Ascending aorta (tissue), 2 donors: ENCODE measurements around the gene IL34. TPM values are rescaled to one million over a fixed set of nuclear protein-coding genes. Genes with fewer than 3 reads are reported as not detected.

Source experiments
- DNase-seq, 2 donors: peaks; one replicate each; pipeline ENCODE4 v3.0.0-alpha.2; 2019; ENCODE audit warnings: low spot score in 2 of 2
- H3K27ac ChIP-seq, 2 donors: fragments of 200-600 bp; sonication (generic); one replicate each; pipeline ENCODE4 v1.5.1; 2016 to 2017; ENCODE audit warnings: mild to moderate bottlenecking in 1 of 2
- H3K27me3 ChIP-seq: fragments of 200-600 bp; sonication (generic); one replicate; pipeline ENCODE4 v1.5.1; 2017
- H3K36me3 ChIP-seq, 2 donors: fragments of 200-600 bp; sonication (generic); one replicate each; pipeline ENCODE4 v1.5.1; 2016
- H3K4me1 ChIP-seq, 2 donors: fragments of 200-600 bp; sonication (generic); one replicate each; pipeline ENCODE4 v1.5.1; 2016 to 2017; ENCODE audit warnings: mild to moderate bottlenecking in 1 of 2
- H3K4me3 ChIP-seq, 2 donors: fragments of 200-600 bp; sonication (generic); one replicate each; pipeline ENCODE4 v1.5.1; 2016 to 2017; ENCODE audit warnings: mild to moderate bottlenecking in 1 of 2
- H3K9me3 ChIP-seq, 2 donors: fragments of 200-600 bp; sonication (generic); one replicate each; pipeline ENCODE4 v1.5.1; 2016
- intact Hi-C: fragments of 100-400 bp; cut with DNase I; formaldehyde crosslinking; loops from one replicate; pipeline ENCODE4 v1.15.1; 2023
- total RNA-seq: library from RNA; depleted of rRNA; stranded (reverse); fragments of >200 nt; gene quantifications from one replicate; pipeline ENCODE4 v1.1.0, GENCODE V29; 2016
- TF ChIP-seq, protein P1 (sequence below), 3 experiments: fragments of 200-600 bp in 2 of 3; fragments of 450-650 bp in 1 of 3; sonication (generic) in 2 of 3; IDR thresholded peaks; one replicate each; pipeline ENCODE4 v1.5.1; 2016 to 2019; ENCODE audit warnings: antibody characterized with exemption in 3 of 3, mild to moderate bottlenecking in 1 of 3, moderate library complexity in 1 of 3

IL34 gene
- total RNA-seq, 1 donor from 2014 or later = 116 TPM

DNA sequence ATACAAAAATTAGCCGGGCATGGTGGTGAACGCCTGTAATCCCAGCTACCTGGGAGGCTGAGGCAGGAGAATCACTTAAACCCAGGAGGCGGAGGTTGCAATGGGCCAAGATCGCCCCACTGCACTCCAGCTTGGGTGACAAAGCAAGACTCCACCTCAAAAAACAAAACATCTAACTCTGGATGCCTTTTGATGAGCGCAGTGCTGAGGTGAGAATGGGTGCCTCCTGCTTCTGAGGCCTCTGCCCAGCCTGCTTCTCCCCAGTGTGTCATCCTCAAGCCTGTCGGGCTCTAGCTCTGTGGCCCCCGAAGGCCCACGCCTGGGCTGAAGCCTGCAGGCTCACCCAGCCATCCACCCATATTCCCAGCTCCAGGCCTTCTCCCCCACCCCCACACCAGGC is 50.0 kb downstream of the IL34 start:
- Histone ChIP-seq H3K4me3 (no peak overlapping the region), H3K36me3 (no peaks in the 10 kb centered on the region), H3K27ac (peak overlapping the region; percentile 72 to 96), H3K4me1 (peaks cover 48 to 75% of the 10 kb centered on the region in 2 donors), H3K9me3 (no peaks in the 10 kb centered on the region), H3K27me3 (no peaks in the 10 kb centered on the region)
- TF ChIP-seq, protein P1, sequence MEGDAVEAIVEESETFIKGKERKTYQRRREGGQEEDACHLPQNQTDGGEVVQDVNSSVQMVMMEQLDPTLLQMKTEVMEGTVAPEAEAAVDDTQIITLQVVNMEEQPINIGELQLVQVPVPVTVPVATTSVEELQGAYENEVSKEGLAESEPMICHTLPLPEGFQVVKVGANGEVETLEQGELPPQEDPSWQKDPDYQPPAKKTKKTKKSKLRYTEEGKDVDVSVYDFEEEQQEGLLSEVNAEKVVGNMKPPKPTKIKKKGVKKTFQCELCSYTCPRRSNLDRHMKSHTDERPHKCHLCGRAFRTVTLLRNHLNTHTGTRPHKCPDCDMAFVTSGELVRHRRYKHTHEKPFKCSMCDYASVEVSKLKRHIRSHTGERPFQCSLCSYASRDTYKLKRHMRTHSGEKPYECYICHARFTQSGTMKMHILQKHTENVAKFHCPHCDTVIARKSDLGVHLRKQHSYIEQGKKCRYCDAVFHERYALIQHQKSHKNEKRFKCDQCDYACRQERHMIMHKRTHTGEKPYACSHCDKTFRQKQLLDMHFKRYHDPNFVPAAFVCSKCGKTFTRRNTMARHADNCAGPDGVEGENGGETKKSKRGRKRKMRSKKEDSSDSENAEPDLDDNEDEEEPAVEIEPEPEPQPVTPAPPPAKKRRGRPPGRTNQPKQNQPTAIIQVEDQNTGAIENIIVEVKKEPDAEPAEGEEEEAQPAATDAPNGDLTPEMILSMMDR (IDR thresholded peaks at IDR 0.05) = no peak
- intact Hi-C loops = no loop called here
- no peak for DNase-seq

DNA sequence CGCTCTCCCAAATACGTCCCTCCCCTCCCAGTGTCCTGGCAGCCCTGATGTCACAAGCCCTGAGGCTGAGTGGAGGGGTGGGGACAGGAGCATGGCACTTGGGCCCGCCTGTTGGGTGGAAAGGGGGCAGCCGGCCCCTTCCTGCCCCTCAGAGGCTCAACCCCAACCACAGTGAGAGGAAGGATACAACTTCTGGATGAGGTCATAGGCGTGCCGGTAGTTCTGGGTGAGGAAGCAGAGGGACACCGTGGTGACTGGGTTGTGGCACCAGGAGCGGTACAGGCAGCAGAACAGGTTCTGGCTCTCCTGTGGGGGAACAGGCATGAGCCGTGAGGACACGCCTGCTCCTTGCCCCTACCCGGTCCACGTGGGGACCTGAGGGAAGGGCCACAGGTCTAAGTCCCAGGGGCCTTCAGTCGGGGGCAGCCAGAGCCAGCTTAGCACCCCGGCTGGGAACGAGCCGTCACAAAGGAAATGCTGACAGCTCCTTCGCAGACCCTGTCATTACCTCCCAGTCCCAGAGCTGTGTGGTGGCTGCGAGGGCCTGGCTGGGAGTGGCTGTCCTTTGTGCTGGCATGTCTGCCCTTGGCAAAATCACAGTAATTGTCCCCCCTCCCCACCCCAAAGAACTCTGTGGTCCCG is 50.7 kb downstream of the IL34 start:
- Histone ChIP-seq H3K4me3 (no peak overlapping the region), H3K4me1 (peaks cover 47 to 77% of the 10 kb centered on the region in 2 donors)

DNA sequence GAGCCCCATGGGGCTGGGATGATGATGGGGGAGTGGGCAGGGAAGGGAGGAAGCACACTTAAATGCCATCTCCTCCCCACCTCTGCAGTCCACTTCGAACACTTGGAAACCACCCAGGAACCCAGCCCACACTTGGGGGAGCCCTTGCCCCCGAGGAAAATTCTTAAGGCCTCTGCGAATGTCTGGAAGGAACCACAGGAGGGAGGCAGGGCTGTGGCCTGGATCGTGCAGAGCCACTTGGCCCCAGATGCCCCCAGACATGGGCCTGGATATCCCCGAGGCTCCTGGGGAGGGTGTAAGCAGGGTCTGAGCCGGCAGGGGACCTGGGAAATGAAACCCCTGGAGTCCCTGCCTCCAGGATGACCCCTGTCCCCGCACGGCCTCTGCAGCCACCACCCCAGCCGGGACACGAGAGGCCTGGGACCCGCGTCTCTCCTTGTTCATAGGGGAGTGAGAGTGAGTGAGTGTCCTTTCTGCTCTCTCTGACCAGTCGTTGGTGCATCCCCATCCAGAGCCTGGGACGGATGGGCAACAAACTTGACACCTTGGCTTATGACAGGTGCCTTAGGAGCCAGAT is 51.3 kb downstream of the IL34 start:
- peak overlapping the region; percentile 72 to 96 for H3K27ac ChIP-seq
- no peak overlapping the region for H3K4me3 ChIP-seq
- H3K4me1 ChIP-seq = peaks cover 47 to 77% of the 10 kb centered on the region in 2 donors
- TF ChIP-seq, protein P1 (IDR thresholded peaks at IDR 0.05) = peak in 1 of 3 experiments; percentile 23
- H3K9me3 ChIP-seq = no peaks in the 10 kb centered on the region
- H3K27me3 ChIP-seq = no peaks in the 10 kb centered on the region
- no peaks in the 10 kb centered on the region for H3K36me3 ChIP-seq
- intact Hi-C loops = no loop called here
- no peak for DNase-seq

More for the DNA sequence above, 50.7 kb downstream of the IL34 start:
- H3K27me3 ChIP-seq = no peaks in the 10 kb centered on the region
- DNase-seq = no peak
- no peaks in the 10 kb centered on the region for H3K9me3 ChIP-seq
- TF ChIP-seq, protein P1 (IDR thresholded peaks at IDR 0.05) = no peak
- H3K27ac ChIP-seq = peak overlapping the region; percentile 72 to 96
- intact Hi-C loops = no loop called here
- H3K36me3 ChIP-seq = no peaks in the 10 kb centered on the region

DNA sequence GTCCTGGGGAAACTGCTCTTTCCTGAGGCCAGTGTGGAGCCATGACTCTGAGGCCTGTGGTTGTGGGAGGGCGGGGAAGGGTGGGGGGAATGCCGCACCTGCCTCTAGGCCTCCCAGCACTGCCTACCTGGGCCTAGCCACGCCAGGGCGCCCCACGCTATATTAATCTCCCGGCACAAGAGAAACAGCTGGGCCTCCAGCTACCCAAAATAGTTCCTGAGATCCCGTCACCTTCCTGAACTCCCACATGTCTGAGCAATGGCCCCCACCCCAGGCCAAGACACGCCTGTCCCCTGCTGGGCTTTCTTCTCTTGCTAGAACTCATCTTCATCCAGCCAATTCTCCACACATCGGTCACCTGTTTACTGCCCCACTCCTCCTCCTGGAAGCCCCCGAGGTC is 52.5 kb downstream of the IL34 start:
- H3K27me3 ChIP-seq = no peaks in the 10 kb centered on the region
- H3K4me3 ChIP-seq = no peak overlapping the region
- H3K36me3 ChIP-seq = no peaks in the 10 kb centered on the region
- H3K4me1 ChIP-seq = peaks cover 41 to 76% of the 10 kb centered on the region in 2 donors
- no peak for DNase-seq
- peak overlapping the region; percentile 72 to 96 for H3K27ac ChIP-seq
- TF ChIP-seq, protein P1 (IDR thresholded peaks at IDR 0.05) = no peak
- no peaks in the 10 kb centered on the region for H3K9me3 ChIP-seq
- intact Hi-C loops = no loop called here

DNA sequence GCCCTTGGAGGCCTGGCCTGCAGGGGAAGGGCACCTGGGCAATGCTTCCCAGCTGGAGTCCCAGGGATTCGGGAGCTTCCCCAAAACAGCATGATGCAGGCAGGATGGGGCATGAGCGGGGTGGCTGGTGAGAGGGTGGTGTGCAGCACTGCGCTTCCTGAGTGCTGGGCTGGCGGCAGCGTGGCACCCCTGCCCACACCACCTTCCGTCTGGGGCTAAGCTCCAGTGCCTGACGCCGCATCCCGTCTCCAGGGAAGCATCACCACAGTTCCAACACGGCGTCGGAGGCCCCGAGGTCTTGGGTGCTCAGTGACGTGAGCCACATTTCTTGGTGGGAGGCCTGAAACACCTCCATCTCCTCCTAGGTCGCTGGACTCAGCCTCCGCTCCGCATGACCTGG is 53.3 kb downstream of the IL34 start:
- peak overlapping the region; percentile 91 to 96 for H3K27ac ChIP-seq
- no peak overlapping the region for H3K4me3 ChIP-seq
- H3K4me1 ChIP-seq = peaks cover 40 to 76% of the 10 kb centered on the region in 2 donors
- no peaks in the 10 kb centered on the region for H3K36me3 ChIP-seq
- intact Hi-C loops = loop anchor here (5.0 kb wide), 1 partner anchor 38 kb away; no protein-coding TSS in a partner anchor
- H3K27me3 ChIP-seq = no peaks in the 10 kb centered on the region
- TF ChIP-seq, protein P1 (IDR thresholded peaks at IDR 0.05) = no peak
- DNase-seq = no peak
- H3K9me3 ChIP-seq = no peaks in the 10 kb centered on the region
